ENCODE data around the gene RBFOX2. TPM values are rescaled to one million over a fixed set of nuclear protein-coding genes. Genes with fewer than 3 reads are reported as not detected.

The RBFOX2 gene
- total and polyA plus RNA-seq, 2 of the 8 experiments (the other 6 are each of a cell fraction or from before 2014, with no cell fraction given), result 121 to 122 TPM

GRCh38 chr22:35870517-35871293 is 157.9 kb downstream of the RBFOX2 start:
- CTCF ChIA-PET (ENCODE audit: partially characterized antibody), result interaction anchor here (1.2 kb wide), 1 partner anchor 9 kb away, joined by 6 read pairs; no protein-coding TSS in a partner anchor
- H3K56ac ChIP-seq (replicated peaks; ENCODE audit: insufficient read length, low read depth, low read length), result no peak overlapping the region
- H3K27me3 ChIP-seq (replicated peaks in 1 of 4; ENCODE audit: control insufficient read depth in 3 of 4, extremely low read depth in 1 of 4, insufficient read depth in 3 of 4, low read length in 3 of 4), result no peaks in the 10 kb centered on the region
- no peak overlapping the region for H3K27ac ChIP-seq (ENCODE audit: low read depth, low read length)
- H3K4ac ChIP-seq (replicated peaks; ENCODE audit: insufficient read length, low read depth, low read length), result no peak overlapping the region
- H2BK5ac ChIP-seq (ENCODE audit: low read depth, low read length), result no peak overlapping the region
- no peaks in the 10 kb centered on the region; the same call in 1 of the 2 replicates for H3K79me1 ChIP-seq (ENCODE audit: low read depth, low read length)
- H3K9me3 ChIP-seq (ENCODE audit: insufficient read depth in 2 of 2, low read depth in 1 of 2, low read length in 1 of 2), result no peaks in the 10 kb centered on the region
- POLR2A ChIA-PET (ENCODE audit: partially characterized antibody), result interaction anchor here (1.1 kb wide), 1 partner anchor 132 kb away, joined by 3 read pairs; no protein-coding TSS in a partner anchor
- H4K5ac ChIP-seq (ENCODE audit: insufficient read length, low read depth, low read length), result no peak overlapping the region
- H3K4me3 ChIP-seq (ENCODE audit: extremely low read depth in 1 of 4, insufficient read depth in 2 of 4, low read depth in 3 of 4, low read length in 4 of 4), result no peak overlapping the region
- no peak overlapping the region for H2AK5ac ChIP-seq (ENCODE audit: low read depth, low read length)
- H4K20me1 ChIP-seq (replicated peaks in 1 of 2; ENCODE audit: control insufficient read depth in 1 of 2, insufficient read depth in 2 of 2, low read length in 2 of 2), result no peaks in the 10 kb centered on the region
- no peak overlapping the region for H3K4me2 ChIP-seq (ENCODE audit: insufficient read depth in 1 of 2, low read depth in 2 of 2, low read length in 2 of 2)
- no peak overlapping the region for H3K9ac ChIP-seq (replicated peaks in 1 of 4; ENCODE audit: extremely low read depth in 1 of 4, low read depth in 3 of 4, low read length in 3 of 4)
- no peak for FAIRE-seq
- no peak overlapping the region for H2BK120ac ChIP-seq (replicated peaks; ENCODE audit: low read depth, low read length)
- DNase-seq (ENCODE audit: low read depth in 1 of 2, low spot score in 2 of 2), result no peak
- H3K79me2 ChIP-seq (ENCODE audit: control insufficient read depth in 1 of 2, insufficient read depth in 2 of 2, low read length in 2 of 2), result peaks cover 0 to 33% of the 10 kb centered on the region in 2 experiments; a peak in 2 of 4 replicates
- no peaks in the 10 kb centered on the region for H3K23me2 ChIP-seq (ENCODE audit: low read depth, low read length)
- H3K4me1 ChIP-seq (replicated peaks in 1 of 4; ENCODE audit: control insufficient read depth in 3 of 4, insufficient read depth in 4 of 4, low read length in 3 of 4), result peaks cover 0 to 3% (median 1%) of the 10 kb centered on the region in 4 experiments; a peak in 3 of 7 replicates
- no peak overlapping the region for H3K23ac ChIP-seq (ENCODE audit: insufficient read length)
- no peak overlapping the region for H4K91ac ChIP-seq (replicated peaks; ENCODE audit: insufficient read length, low read length)
- H2BK12ac ChIP-seq (ENCODE audit: low read depth, low read length), result no peak overlapping the region
- 85% methylated on average over 3 of the region's 3 CpGs; no CpG with 5 or more reads in 1 of the 2 experiments for WGBS, 2 experiments (ENCODE audit: extremely low coverage in 1 of 2, insufficient coverage in 1 of 2, insufficient read length in 1 of 2, insufficient replicate concordance in 2 of 2, low coverage in 1 of 2, low lambda C conversion rate in 2 of 2, missing lambda C conversion rate in 1 of 2)
- no peaks in the 10 kb centered on the region for H3K36me3 ChIP-seq (ENCODE audit: control insufficient read depth in 2 of 4, insufficient read depth in 4 of 4, low read length in 3 of 4)
- H2BK20ac ChIP-seq (ENCODE audit: low read length), result no peak overlapping the region
- H4K8ac ChIP-seq (ENCODE audit: extremely low read depth, insufficient read depth, low read length), result no peak overlapping the region
- no peak overlapping the region for H2AFZ ChIP-seq (ENCODE audit: low read length)
- H3K18ac ChIP-seq (ENCODE audit: extremely low read depth, low read length), result no peak overlapping the region
- no peak overlapping the region for H3K14ac ChIP-seq (ENCODE audit: insufficient read length)
- H2BK15ac ChIP-seq (ENCODE audit: low read length), result no peak overlapping the region
- TF ChIP-seq TAF7 (optimal IDR thresholded peaks at IDR 0.05; ENCODE audit: borderline replicate concordance, low read depth, low read length) (no peak), SUZ12 (IDR thresholded peaks at IDR 0.05; ENCODE audit: low read length) (no peak), CTBP2 (IDR thresholded peaks at IDR 0.05; ENCODE audit: borderline replicate concordance, insufficient read depth, insufficient read length, low read length) (no peak), RAD21 (IDR thresholded peaks at IDR 0.05 in 1 of 2, conservative IDR thresholded peaks at IDR 0.05 in 1 of 2; ENCODE audit: low read depth in 2 of 2, low read length in 2 of 2) (no peak), FOSL1 (IDR thresholded peaks at IDR 0.05; ENCODE audit: insufficient read depth, low read depth, low read length) (no peak), EZH2 (IDR thresholded peaks at IDR 0.05; ENCODE audit: low read depth, low read length, severe bottlenecking) (no peak), SRF (IDR thresholded peaks at IDR 0.05; ENCODE audit: low read depth, low read length) (no peak), E2F6 (IDR thresholded peaks at IDR 0.05) (no peak), RFX5 (IDR thresholded peaks at IDR 0.05; ENCODE audit: borderline replicate concordance, low read depth, low read length) (no peak)

Measured in H1 (cell line).